HG03521 (cell line): ENCODE results near the gene UBXN2A.
"Not testable (repeated sequence)": the region's sequence is repeated elsewhere in the genome, so short reads cannot be mapped to it uniquely, and the experiment has no call there.

Experiments used
- ATAC-seq: cut with Tn5 transposase; IDR thresholded peaks from one replicate; pipeline ENCODE4 v1.9.1; 2021; ENCODE audit warnings: mild to moderate bottlenecking, moderate library complexity; ENCODE audit not compliant: unreplicated experiment

UBXN2A gene

GRCh38 chr2:23940718-23941620 lies 706 bp downstream of the UBXN2A start:
- peak; percentile 50 for ATAC-seq

- ATAC-seq: no peak
Observed at GRCh38 chr2:23941644-23942043, 1.4 kb downstream of the UBXN2A start.

- no peak for ATAC-seq
Observed at GRCh38 chr2:23943666-23944065, 3.4 kb downstream of the UBXN2A start.

GRCh38 chr2:23944527-23944926 lies 4.3 kb downstream of the UBXN2A start:
- no peak for ATAC-seq

GRCh38 chr2:23944976-23945375 lies 4.7 kb downstream of the UBXN2A start:
- no peak for ATAC-seq

GRCh38 chr2:23947350-23947749 lies 7.1 kb downstream of the UBXN2A start:
- ATAC-seq: no peak

- not testable (repeated sequence) for ATAC-seq
Observed at GRCh38 chr2:23952558-23952957, 12.3 kb downstream of the UBXN2A start.

GRCh38 chr2:23953625-23954024 lies 13.4 kb downstream of the UBXN2A start:
- no peak for ATAC-seq

GRCh38 chr2:23954325-23955014 lies 14.2 kb downstream of the UBXN2A start:
- ATAC-seq: no peak

GRCh38 chr2:23967846-23968245 lies 27.6 kb downstream of the UBXN2A start:
- no peak for ATAC-seq

GRCh38 chr2:23976883-23977282 lies 36.6 kb downstream of the UBXN2A start:
- ATAC-seq: no peak

- no peak for ATAC-seq
Observed at GRCh38 chr2:23988371-23988770, 48.1 kb downstream of the UBXN2A start.

GRCh38 chr2:23992931-23993330 lies 52.7 kb downstream of the UBXN2A start:
- ATAC-seq: no peak

GRCh38 chr2:23993736-23994269 lies 53.5 kb downstream of the UBXN2A start:
- ATAC-seq: no peak

GRCh38 chr2:23994567-23994966 lies 54.3 kb downstream of the UBXN2A start:
- ATAC-seq: no peak

GRCh38 chr2:24007693-24008092 lies 67.4 kb downstream of the UBXN2A start:
- ATAC-seq: no peak

GRCh38 chr2:24008672-24009366 lies 68.6 kb downstream of the UBXN2A start:
- ATAC-seq: no peak

GRCh38 chr2:24009367-24009679 lies 69.1 kb downstream of the UBXN2A start:
- ATAC-seq: no peak

GRCh38 chr2:24009680-24010476 lies 69.6 kb downstream of the UBXN2A start, which contains the start of gene MFSD2B:
MFSD2B (plus strand) TSS chr2:24010085; CDS start chr2:24010097, 12 bp downstream.
- no peak for ATAC-seq

- no peak for ATAC-seq
Observed at GRCh38 chr2:24010477-24011249, 70.4 kb downstream of the UBXN2A start.
